ENCODE results near the gene CPLX1.

CPLX1 gene

DNA sequence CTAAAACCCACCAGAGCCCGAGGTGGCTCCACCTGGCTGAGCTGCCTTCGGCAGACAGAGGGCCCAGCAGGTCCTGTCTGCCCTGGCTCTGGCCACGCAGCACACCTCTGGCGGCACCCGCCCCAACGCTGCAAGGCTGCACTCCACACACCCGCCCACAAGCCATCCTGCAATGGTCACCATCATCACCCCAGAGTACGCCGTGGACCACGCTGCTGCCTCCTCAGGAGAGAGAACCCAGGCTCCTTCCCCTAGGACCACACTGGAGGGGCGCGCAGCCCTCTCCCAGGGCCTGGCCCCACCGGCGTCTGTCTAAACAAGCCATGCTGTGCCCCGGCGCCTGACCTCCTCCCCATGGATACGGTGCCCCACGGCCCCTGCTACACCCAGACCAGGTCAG is 39.6 kb upstream of the CPLX1 start:
- Histone ChIP-seq H3K27me3 (ENCODE audit: control insufficient read depth, insufficient read depth, low read length) (no peaks in the 10 kb centered on the region), H3K36me3 (ENCODE audit: control insufficient read depth, insufficient read depth, low read length) (peaks cover 6% of the 10 kb centered on the region), H3K9ac (ENCODE audit: low read length) (no peak overlapping the region)

DNA sequence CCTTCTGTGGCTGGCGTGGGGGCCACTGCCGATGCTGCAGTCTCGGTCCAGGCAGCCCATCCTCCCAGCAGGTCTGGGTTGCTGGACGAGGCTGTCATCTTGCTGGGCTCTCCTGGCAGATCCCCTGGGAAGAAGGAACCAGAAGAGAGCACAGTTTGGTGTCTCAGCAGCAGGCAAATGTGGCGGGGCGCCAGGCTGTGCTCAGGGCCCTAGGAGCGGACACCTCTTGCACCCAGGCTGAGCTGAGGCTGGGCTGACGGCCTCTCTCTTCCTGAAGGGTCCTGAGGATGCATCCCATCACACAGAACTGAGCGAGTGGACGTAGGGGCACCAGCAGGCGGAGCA is 39.2 kb upstream of the CPLX1 start:
- no peaks in the 10 kb centered on the region for H3K27me3 ChIP-seq (ENCODE audit: control insufficient read depth, insufficient read depth, low read length)
- H3K4me1 ChIP-seq (ENCODE audit: control insufficient read depth, insufficient read depth, low read length) = no peaks in the 10 kb centered on the region
- H3K36me3 ChIP-seq (ENCODE audit: control insufficient read depth, insufficient read depth, low read length) = peaks cover 6% of the 10 kb centered on the region
- no peak overlapping the region for H3K9ac ChIP-seq (ENCODE audit: low read length)
- H3K9me3 ChIP-seq (ENCODE audit: control insufficient read depth, low read length) = no peaks in the 10 kb centered on the region
- H3K4me3 ChIP-seq (ENCODE audit: low read length) = no peak overlapping the region

More for the DNA sequence above, 39.6 kb upstream of the CPLX1 start:
- no peaks in the 10 kb centered on the region for H3K9me3 ChIP-seq (ENCODE audit: control insufficient read depth, low read length)
- H3K4me1 ChIP-seq (ENCODE audit: control insufficient read depth, insufficient read depth, low read length) = no peaks in the 10 kb centered on the region
- H3K4me3 ChIP-seq (ENCODE audit: low read length) = no peak overlapping the region

DNA sequence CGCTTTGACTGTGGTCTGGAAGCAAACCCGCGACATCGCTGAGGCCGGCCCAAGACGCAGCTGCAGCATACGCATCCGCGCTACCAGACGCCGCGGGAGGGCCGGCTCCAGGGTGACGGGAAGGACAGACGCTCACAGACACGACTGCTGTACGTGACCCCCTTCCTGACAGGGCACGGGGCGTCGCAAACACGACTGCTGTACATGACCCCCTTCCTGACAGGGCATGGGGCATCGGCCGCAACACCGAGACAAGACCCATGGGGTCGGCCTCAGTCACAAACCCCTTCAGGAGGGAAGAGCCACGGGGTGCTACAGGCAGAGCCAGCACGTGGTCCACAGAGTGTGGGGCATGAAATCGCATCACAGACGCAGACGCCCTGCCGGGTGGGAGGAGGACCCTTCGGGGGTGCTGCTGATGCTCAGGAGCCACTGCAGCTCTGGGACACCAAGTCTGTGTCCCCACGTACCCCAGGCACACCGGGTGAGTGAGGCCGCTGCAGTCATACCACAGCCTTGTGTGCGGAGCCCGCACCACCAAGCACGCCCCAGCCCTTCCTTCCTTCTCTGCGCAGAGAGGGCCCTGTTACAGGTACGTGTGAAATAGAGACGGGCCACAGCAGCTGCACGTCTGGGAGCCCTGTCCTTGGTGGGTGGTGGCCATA is 38.7 kb upstream of the CPLX1 start:
- no peak overlapping the region for H3K4me3 ChIP-seq (ENCODE audit: low read length)
- H3K27me3 ChIP-seq (ENCODE audit: control insufficient read depth, insufficient read depth, low read length) = no peaks in the 10 kb centered on the region
- peaks cover 6% of the 10 kb centered on the region for H3K36me3 ChIP-seq (ENCODE audit: control insufficient read depth, insufficient read depth, low read length)
- H3K9me3 ChIP-seq (ENCODE audit: control insufficient read depth, low read length) = no peaks in the 10 kb centered on the region
- H3K9ac ChIP-seq (ENCODE audit: low read length) = no peak overlapping the region
- no peaks in the 10 kb centered on the region for H3K4me1 ChIP-seq (ENCODE audit: control insufficient read depth, insufficient read depth, low read length)

DNA sequence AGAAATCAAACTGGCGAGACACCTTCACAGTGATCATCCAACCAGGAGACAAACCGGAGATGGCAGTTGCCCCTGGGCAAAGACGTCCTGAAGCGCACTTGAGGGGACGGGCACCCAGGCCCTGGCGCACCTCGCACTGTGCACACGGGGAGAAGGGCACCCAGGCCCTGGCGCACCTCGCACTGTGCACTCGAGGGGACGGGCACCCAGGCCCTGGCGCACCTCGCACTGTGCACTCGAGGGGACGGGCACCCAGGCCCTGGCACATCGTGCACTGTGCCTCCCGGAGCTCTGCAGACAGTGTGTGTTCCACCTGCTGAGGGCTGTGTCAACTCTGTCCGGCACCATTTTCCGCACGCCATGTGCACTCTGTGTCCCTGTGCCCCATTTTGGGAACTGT is 34.6 kb upstream of the CPLX1 start:
- Histone ChIP-seq H3K36me3 (ENCODE audit: control insufficient read depth, insufficient read depth, low read length) (peaks cover 9% of the 10 kb centered on the region), H3K9ac (ENCODE audit: low read length) (no peak overlapping the region), H3K27me3 (ENCODE audit: control insufficient read depth, insufficient read depth, low read length) (no peaks in the 10 kb centered on the region), H3K4me1 (ENCODE audit: control insufficient read depth, insufficient read depth, low read length) (no peaks in the 10 kb centered on the region), H3K4me3 (ENCODE audit: low read length) (no peak overlapping the region), H3K9me3 (ENCODE audit: control insufficient read depth, low read length) (no peaks in the 10 kb centered on the region)

DNA sequence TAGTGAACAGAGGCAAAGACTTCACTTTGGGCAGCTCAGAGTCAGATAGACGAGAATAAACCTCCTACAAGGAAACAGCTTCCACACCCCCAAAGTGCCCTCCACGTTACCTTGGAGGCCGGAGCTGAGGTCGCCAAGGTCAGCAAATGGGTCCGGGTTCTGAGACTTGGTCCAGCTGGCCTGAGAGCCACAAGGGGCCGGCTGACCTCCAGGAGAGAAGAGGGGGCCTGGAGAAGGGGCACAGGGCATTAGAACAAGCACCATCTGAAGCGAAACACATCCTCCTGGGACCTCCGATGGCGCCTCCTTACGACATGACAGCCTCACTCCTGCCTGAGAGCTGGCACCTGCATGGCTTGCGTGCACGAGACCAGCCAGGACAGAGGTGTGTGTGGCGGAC is 33.6 kb upstream of the CPLX1 start:
- Histone ChIP-seq H3K27me3 (ENCODE audit: control insufficient read depth, insufficient read depth, low read length) (no peaks in the 10 kb centered on the region), H3K4me1 (ENCODE audit: control insufficient read depth, insufficient read depth, low read length) (no peaks in the 10 kb centered on the region), H3K9ac (ENCODE audit: low read length) (no peak overlapping the region), H3K4me3 (ENCODE audit: low read length) (no peak overlapping the region), H3K36me3 (ENCODE audit: control insufficient read depth, insufficient read depth, low read length) (peaks cover 9% of the 10 kb centered on the region), H3K9me3 (ENCODE audit: control insufficient read depth, low read length) (no peaks in the 10 kb centered on the region)

DNA sequence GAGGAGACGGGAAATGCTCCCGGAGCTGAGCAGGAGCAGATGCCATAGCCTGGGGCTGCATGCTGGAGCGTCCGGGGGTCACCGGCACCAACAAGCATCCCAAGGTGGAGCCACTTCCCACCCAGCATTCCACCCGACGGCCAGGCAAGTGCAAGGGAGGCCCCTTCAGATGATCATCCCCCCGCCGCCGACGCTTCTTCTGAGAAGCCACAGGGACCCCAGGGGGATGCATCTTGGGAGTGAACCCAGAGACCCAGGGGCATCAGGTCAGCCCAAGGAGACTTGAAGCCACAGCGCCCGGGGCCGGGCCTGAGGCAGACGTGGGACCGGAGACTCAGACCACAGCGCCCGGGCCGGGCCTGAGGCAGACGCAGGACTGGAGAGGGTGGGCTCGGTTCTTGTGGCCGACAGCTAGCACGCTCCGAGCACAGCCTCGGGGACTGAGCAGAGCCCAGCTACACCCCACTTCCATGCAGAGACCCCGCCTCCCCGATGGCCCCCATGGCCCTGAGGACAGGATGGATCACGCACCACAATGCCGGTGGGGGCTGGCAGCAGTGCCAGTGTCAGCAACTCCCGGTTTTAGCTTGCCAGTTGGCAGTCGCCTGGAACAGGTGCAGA is 33.0 kb upstream of the CPLX1 start:
- Histone ChIP-seq H3K9ac (ENCODE audit: low read length) (no peak overlapping the region), H3K4me1 (ENCODE audit: control insufficient read depth, insufficient read depth, low read length) (no peaks in the 10 kb centered on the region), H3K9me3 (ENCODE audit: control insufficient read depth, low read length) (no peaks in the 10 kb centered on the region), H3K4me3 (ENCODE audit: low read length) (no peak overlapping the region), H3K36me3 (ENCODE audit: control insufficient read depth, insufficient read depth, low read length) (peaks cover 9% of the 10 kb centered on the region), H3K27me3 (ENCODE audit: control insufficient read depth, insufficient read depth, low read length) (no peaks in the 10 kb centered on the region)

DNA sequence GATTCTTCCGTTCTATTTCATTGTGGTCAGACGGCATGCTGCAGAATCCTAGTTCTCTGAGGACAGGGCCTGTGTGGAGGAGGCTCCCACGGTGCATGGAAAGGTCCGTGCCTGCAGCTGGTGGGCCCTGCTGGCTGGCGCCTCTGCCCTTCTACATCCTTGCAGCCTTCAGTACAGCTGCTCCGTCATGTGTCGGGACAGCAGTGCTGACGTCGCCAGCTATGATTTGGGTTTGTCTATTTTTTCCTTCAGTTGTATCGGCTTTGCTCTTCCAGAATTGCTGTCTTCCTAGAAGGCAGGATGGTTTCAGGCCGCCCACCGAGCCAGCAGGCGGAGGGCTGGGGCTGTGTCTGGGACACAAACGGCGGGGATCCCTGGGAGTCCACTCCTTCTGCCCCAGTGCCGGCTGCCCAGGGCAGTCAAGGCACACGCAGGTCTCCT is 32.1 kb upstream of the CPLX1 start:
- H3K9ac ChIP-seq (ENCODE audit: low read length) = no peak overlapping the region
- H3K4me1 ChIP-seq (ENCODE audit: control insufficient read depth, insufficient read depth, low read length) = no peaks in the 10 kb centered on the region
- no peak overlapping the region for H3K4me3 ChIP-seq (ENCODE audit: low read length)
- no peaks in the 10 kb centered on the region for H3K9me3 ChIP-seq (ENCODE audit: control insufficient read depth, low read length)
- H3K27me3 ChIP-seq (ENCODE audit: control insufficient read depth, insufficient read depth, low read length) = no peaks in the 10 kb centered on the region
- H3K36me3 ChIP-seq (ENCODE audit: control insufficient read depth, insufficient read depth, low read length) = peaks cover 12% of the 10 kb centered on the region

DNA sequence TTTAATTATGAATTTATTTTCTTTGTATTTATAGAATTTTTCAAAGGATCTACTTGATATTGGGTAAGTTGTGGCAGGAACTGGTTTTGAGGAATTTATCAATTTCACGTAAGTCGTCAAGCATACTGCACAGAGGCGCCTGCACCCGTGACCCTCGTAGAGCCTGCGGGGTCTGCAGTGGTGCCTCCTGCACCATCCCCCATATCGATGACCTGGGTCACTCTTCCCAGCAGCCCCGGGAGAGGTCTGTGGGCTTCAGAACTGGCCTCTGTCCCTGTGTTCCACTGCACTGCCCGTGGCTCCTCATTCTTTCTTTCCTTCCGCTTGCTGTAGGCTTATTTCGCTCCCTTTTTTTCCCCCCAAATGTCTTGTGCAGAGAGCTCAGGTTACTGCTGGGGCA is 31.5 kb upstream of the CPLX1 start:
- Histone ChIP-seq H3K4me1 (ENCODE audit: control insufficient read depth, insufficient read depth, low read length) (no peaks in the 10 kb centered on the region), H3K9me3 (ENCODE audit: control insufficient read depth, low read length) (no peaks in the 10 kb centered on the region), H3K4me3 (ENCODE audit: low read length) (no peak overlapping the region), H3K27me3 (ENCODE audit: control insufficient read depth, insufficient read depth, low read length) (no peaks in the 10 kb centered on the region), H3K9ac (ENCODE audit: low read length) (no peak overlapping the region), H3K36me3 (ENCODE audit: control insufficient read depth, insufficient read depth, low read length) (peaks cover 15% of the 10 kb centered on the region)

DNA sequence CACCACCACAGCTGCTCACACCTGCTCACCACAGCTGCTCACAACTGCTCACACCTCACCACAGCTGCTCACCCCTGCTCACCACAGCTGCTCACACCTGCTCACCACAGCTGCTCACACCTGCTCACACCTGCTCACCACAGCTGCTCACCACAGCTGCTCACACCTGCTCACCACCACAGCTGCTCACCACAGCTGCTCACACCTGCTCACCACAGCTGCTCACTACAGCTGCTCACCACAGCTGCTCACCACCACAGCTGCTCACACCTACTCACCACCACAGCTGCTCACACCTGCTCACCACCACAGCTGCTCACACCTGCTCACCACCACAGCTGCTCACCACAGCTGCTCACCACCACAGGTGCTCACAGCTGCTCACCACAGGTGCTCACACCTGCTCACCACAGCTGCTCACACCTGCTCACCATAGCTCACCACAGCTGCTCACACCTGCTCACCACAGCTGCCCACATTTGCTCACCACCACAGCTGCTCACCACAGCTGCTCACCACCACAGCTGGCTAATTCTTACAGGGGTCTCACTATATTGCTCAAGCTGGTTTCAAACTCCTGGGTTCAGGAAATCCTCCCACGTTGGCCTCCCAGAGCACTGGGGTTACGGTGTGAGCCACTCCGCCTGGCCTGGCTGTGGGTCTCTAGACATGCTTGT is 30.4 kb upstream of the CPLX1 start:
- Histone ChIP-seq H3K9ac (ENCODE audit: low read length) (no peak overlapping the region), H3K4me3 (ENCODE audit: low read length) (no peak overlapping the region)

DNA sequence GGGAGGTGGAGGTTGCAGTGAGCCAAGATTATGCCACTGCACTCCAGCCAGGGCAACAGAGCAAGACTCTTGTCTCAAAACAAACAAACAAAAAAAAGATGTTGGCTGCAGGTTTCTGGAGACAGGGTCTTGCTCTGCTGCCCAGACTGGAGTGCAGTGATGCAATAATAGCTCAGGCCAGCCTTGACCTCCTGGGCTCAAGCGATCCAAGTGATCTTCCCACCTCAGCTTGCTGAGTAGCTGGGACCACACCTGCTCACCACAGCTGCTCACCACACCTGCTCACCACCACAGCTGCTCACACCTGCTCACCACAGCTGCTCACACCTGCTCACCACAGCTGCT is 29.9 kb upstream of the CPLX1 start:
- Histone ChIP-seq H3K9ac (ENCODE audit: low read length) (no peak overlapping the region), H3K9me3 (ENCODE audit: control insufficient read depth, low read length) (no peaks in the 10 kb centered on the region), H3K4me3 (ENCODE audit: low read length) (no peak overlapping the region), H3K36me3 (ENCODE audit: control insufficient read depth, insufficient read depth, low read length) (peaks cover 15% of the 10 kb centered on the region), H3K4me1 (ENCODE audit: control insufficient read depth, insufficient read depth, low read length) (no peaks in the 10 kb centered on the region), H3K27me3 (ENCODE audit: control insufficient read depth, insufficient read depth, low read length) (no peaks in the 10 kb centered on the region)

More for the DNA sequence above, 30.4 kb upstream of the CPLX1 start:
- Histone ChIP-seq H3K9me3 (ENCODE audit: control insufficient read depth, low read length) (no peaks in the 10 kb centered on the region), H3K27me3 (ENCODE audit: control insufficient read depth, insufficient read depth, low read length) (no peaks in the 10 kb centered on the region), H3K36me3 (ENCODE audit: control insufficient read depth, insufficient read depth, low read length) (peaks cover 15% of the 10 kb centered on the region), H3K4me1 (ENCODE audit: control insufficient read depth, insufficient read depth, low read length) (no peaks in the 10 kb centered on the region)

DNA sequence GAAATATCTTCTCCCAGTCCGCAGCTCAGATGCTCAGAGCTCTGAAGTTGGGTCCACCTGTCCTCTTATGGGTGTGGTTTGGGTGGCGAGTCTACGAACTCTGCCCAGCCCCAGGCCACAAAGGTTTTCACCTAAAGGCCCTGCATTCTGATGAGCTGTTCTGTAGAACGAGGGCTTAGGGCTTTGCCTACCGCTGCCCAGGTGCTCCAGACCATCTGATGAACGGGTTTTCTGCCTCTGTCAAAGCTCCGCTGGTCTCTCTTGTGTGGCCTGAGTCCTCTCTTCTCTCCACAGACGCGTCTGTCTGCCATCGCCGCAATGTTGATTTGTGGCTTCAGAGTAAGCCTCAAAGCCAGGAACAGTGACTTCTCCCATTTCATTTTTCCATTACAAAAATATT is 28.4 kb upstream of the CPLX1 start:
- Histone ChIP-seq H3K4me1 (ENCODE audit: control insufficient read depth, insufficient read depth, low read length) (no peaks in the 10 kb centered on the region), H3K9ac (ENCODE audit: low read length) (no peak overlapping the region), H3K36me3 (ENCODE audit: control insufficient read depth, insufficient read depth, low read length) (peaks cover 15% of the 10 kb centered on the region), H3K27me3 (ENCODE audit: control insufficient read depth, insufficient read depth, low read length) (no peaks in the 10 kb centered on the region), H3K4me3 (ENCODE audit: low read length) (no peak overlapping the region), H3K9me3 (ENCODE audit: control insufficient read depth, low read length) (no peaks in the 10 kb centered on the region)

DNA sequence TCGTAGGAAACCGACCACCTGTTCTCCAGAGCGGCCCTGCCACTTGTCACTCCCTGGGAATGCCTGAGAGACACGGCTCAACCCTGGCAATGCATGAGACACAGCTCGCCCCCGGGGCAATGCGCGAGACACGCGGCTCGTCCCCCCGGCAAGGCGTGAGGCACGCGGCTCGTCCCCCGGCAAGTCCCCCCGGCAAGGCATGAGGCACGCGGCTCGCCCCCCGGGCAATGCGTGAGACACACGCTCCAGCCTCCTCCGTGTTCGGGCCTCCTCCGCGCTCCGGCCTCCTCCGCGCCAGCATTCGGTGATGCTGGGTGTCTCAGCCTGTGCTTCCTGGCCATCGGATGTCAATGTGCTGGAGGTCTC is 27.5 kb upstream of the CPLX1 start:
- Histone ChIP-seq H3K4me3 (ENCODE audit: low read length) (no peak overlapping the region), H3K9me3 (ENCODE audit: control insufficient read depth, low read length) (no peaks in the 10 kb centered on the region), H3K27me3 (ENCODE audit: control insufficient read depth, insufficient read depth, low read length) (no peaks in the 10 kb centered on the region), H3K4me1 (ENCODE audit: control insufficient read depth, insufficient read depth, low read length) (no peaks in the 10 kb centered on the region), H3K9ac (ENCODE audit: low read length) (no peak overlapping the region), H3K36me3 (ENCODE audit: control insufficient read depth, insufficient read depth, low read length) (peaks cover 12% of the 10 kb centered on the region)

Measured in mucosa of stomach (tissue), 1 donor.